ENCODE results near the gene PPP3CA. TPM values are rescaled to one million over a fixed set of nuclear protein-coding genes. Genes with fewer than 3 reads are reported as not detected.

Gene PPP3CA
- total and polyA plus RNA-seq, 3 experiments from 2014 or later: 6.9 to 30.7 (median 30.0) TPM

GRCh38 chr4:101307899-101308298 is 39.4 kb downstream of the PPP3CA start:
- Mint-ChIP-seq H3K36me3 (peaks cover 0 to 1% (median 0%) of the 10 kb centered on the region in 3 donors), H3K4me1 (peaks cover 58 to 87% (median 82%) of the 10 kb centered on the region in 3 donors), H3K27me3 (no peaks in the 10 kb centered on the region), H3K27ac (no peak overlapping the region), H3K4me3 (peak overlapping the region in 1 of 7 donors; percentile 1), H3K9me3 (no peaks in the 10 kb centered on the region)
- CTCF ChIA-PET: no interaction called here
- Histone ChIP-seq H3K4me3 (ENCODE audit: low read length) (no peak overlapping the region), H3K9me3 (ENCODE audit: low read length) (no peaks in the 10 kb centered on the region), H3K4me1 (ENCODE audit: insufficient read depth, low read length) (peaks cover 13% of the 10 kb centered on the region), H3K27ac (ENCODE audit: low read depth, low read length) (no peak overlapping the region), H3K27me3 (ENCODE audit: insufficient read depth, low read length, poor library complexity, severe bottlenecking) (no peaks in the 10 kb centered on the region), H3K36me3 (ENCODE audit: insufficient read depth, low read length) (no peaks in the 10 kb centered on the region)
- no peak for DNase-seq
- POLR2A ChIA-PET: no interaction called here

GRCh38 chr4:101306764-101307615 is 40.3 kb downstream of the PPP3CA start:
- H3K4me3 Mint-ChIP-seq: peak overlapping the region in 5 of 7 donors; percentile 49 to 79 (median 66)
- H3K36me3 Mint-ChIP-seq: peaks cover 0 to 1% (median 0%) of the 10 kb centered on the region in 3 donors
- ChIA-PET CTCF (interaction anchor here (1.7 kb wide), 1 partner anchor 21 kb away, joined by 3 read pairs; no protein-coding TSS in a partner anchor), POLR2A (no interaction called here)
- H3K27me3 ChIP-seq (ENCODE audit: insufficient read depth, low read length, poor library complexity, severe bottlenecking): no peaks in the 10 kb centered on the region
- no peaks in the 10 kb centered on the region for H3K9me3 Mint-ChIP-seq
- no peak overlapping the region for H3K4me3 ChIP-seq (ENCODE audit: low read length)
- no peaks in the 10 kb centered on the region for H3K36me3 ChIP-seq (ENCODE audit: insufficient read depth, low read length)
- DNase-seq: no peak
- H3K27ac ChIP-seq (ENCODE audit: low read depth, low read length): no peak overlapping the region
- H3K27me3 Mint-ChIP-seq: no peaks in the 10 kb centered on the region
- H3K4me1 Mint-ChIP-seq: peaks cover 59 to 91% (median 81%) of the 10 kb centered on the region in 3 donors
- H3K4me1 ChIP-seq (ENCODE audit: insufficient read depth, low read length): peaks cover 13% of the 10 kb centered on the region
- no peaks in the 10 kb centered on the region for H3K9me3 ChIP-seq (ENCODE audit: low read length)
- peak overlapping the region in 2 of 8 donors; percentile 66 to 68 for H3K27ac Mint-ChIP-seq

- DNase-seq: no peak
- Histone ChIP-seq H3K27me3 (ENCODE audit: insufficient read depth, low read length, poor library complexity, severe bottlenecking) (no peaks in the 10 kb centered on the region), H3K9me3 (ENCODE audit: low read length) (no peaks in the 10 kb centered on the region), H3K36me3 (ENCODE audit: insufficient read depth, low read length) (no peaks in the 10 kb centered on the region), H3K27ac (ENCODE audit: low read depth, low read length) (no peak overlapping the region), H3K4me3 (ENCODE audit: low read length) (no peak overlapping the region), H3K4me1 (ENCODE audit: insufficient read depth, low read length) (peaks cover 13% of the 10 kb centered on the region)
- ChIA-PET CTCF (interaction anchor here (1.7 kb wide), 1 partner anchor 21 kb away, joined by 3 read pairs; no protein-coding TSS in a partner anchor), POLR2A (no interaction called here)
- Mint-ChIP-seq H3K4me1 (peaks cover 54 to 85% (median 75%) of the 10 kb centered on the region in 3 donors), H3K4me3 (peak overlapping the region in 6 of 7 donors; percentile 10 to 79 (median 64)), H3K27me3 (no peaks in the 10 kb centered on the region), H3K36me3 (peaks cover 0 to 1% (median 0%) of the 10 kb centered on the region in 3 donors), H3K9me3 (no peaks in the 10 kb centered on the region), H3K27ac (peak overlapping the region in 5 of 8 donors; percentile 46 to 83 (median 68))
These were observed 41.1 kb downstream of the PPP3CA start for GRCh38 chr4:101306225-101306624.

GRCh38 chr4:101304916-101305315 is 42.4 kb downstream of the PPP3CA start:
- ChIA-PET CTCF (no interaction called here), POLR2A (no interaction called here)
- Histone ChIP-seq H3K4me1 (ENCODE audit: insufficient read depth, low read length) (peaks cover 13% of the 10 kb centered on the region), H3K27me3 (ENCODE audit: insufficient read depth, low read length, poor library complexity, severe bottlenecking) (no peaks in the 10 kb centered on the region), H3K9me3 (ENCODE audit: low read length) (no peaks in the 10 kb centered on the region), H3K36me3 (ENCODE audit: insufficient read depth, low read length) (no peaks in the 10 kb centered on the region), H3K27ac (ENCODE audit: low read depth, low read length) (no peak overlapping the region), H3K4me3 (ENCODE audit: low read length) (no peak overlapping the region)
- no peaks in the 10 kb centered on the region for H3K27me3 Mint-ChIP-seq
- H3K36me3 Mint-ChIP-seq: no peaks in the 10 kb centered on the region
- peaks cover 54 to 86% (median 75%) of the 10 kb centered on the region in 3 donors for H3K4me1 Mint-ChIP-seq
- DNase-seq: no peak
- no peak overlapping the region for H3K27ac Mint-ChIP-seq
- peak overlapping the region in 2 of 7 donors; percentile 23 to 24 for H3K4me3 Mint-ChIP-seq
- H3K9me3 Mint-ChIP-seq: no peaks in the 10 kb centered on the region

GRCh38 chr4:101299899-101300540 is 47.3 kb downstream of the PPP3CA start:
- H3K4me3 Mint-ChIP-seq: peak overlapping the region in 3 of 7 donors; percentile 8 to 34 (median 8)
- H3K36me3 ChIP-seq (ENCODE audit: insufficient read depth, low read length): no peaks in the 10 kb centered on the region
- no peaks in the 10 kb centered on the region for H3K9me3 Mint-ChIP-seq
- no peaks in the 10 kb centered on the region for H3K4me1 ChIP-seq (ENCODE audit: insufficient read depth, low read length)
- H3K27me3 ChIP-seq (ENCODE audit: insufficient read depth, low read length, poor library complexity, severe bottlenecking): no peaks in the 10 kb centered on the region
- no peak for DNase-seq
- CTCF ChIA-PET: no interaction called here
- peak overlapping the region in 3 of 8 donors; percentile 35 to 47 (median 43) for H3K27ac Mint-ChIP-seq
- peaks cover 33 to 73% (median 55%) of the 10 kb centered on the region in 3 donors for H3K4me1 Mint-ChIP-seq
- no peaks in the 10 kb centered on the region for H3K27me3 Mint-ChIP-seq
- H3K4me3 ChIP-seq (ENCODE audit: low read length): no peak overlapping the region
- peaks cover 0 to 3% (median 0%) of the 10 kb centered on the region in 3 donors for H3K36me3 Mint-ChIP-seq
- no peaks in the 10 kb centered on the region for H3K9me3 ChIP-seq (ENCODE audit: low read length)
- no peak overlapping the region for H3K27ac ChIP-seq (ENCODE audit: low read depth, low read length)
- POLR2A ChIA-PET: no interaction called here

GRCh38 chr4:101299021-101299420 is 48.3 kb downstream of the PPP3CA start:
- no peaks in the 10 kb centered on the region for H3K9me3 Mint-ChIP-seq
- no peak for DNase-seq
- no peaks in the 10 kb centered on the region for H3K27me3 ChIP-seq (ENCODE audit: insufficient read depth, low read length, poor library complexity, severe bottlenecking)
- no peak overlapping the region for H3K4me3 ChIP-seq (ENCODE audit: low read length)
- no peaks in the 10 kb centered on the region for H3K4me1 ChIP-seq (ENCODE audit: insufficient read depth, low read length)
- CTCF ChIA-PET: no interaction called here
- POLR2A ChIA-PET: no interaction called here
- no peak overlapping the region for H3K4me3 Mint-ChIP-seq
- H3K27ac ChIP-seq (ENCODE audit: low read depth, low read length): no peak overlapping the region
- no peaks in the 10 kb centered on the region for H3K9me3 ChIP-seq (ENCODE audit: low read length)
- H3K36me3 ChIP-seq (ENCODE audit: insufficient read depth, low read length): no peaks in the 10 kb centered on the region
- no peaks in the 10 kb centered on the region for H3K27me3 Mint-ChIP-seq
- peaks cover 32 to 72% (median 55%) of the 10 kb centered on the region in 3 donors for H3K4me1 Mint-ChIP-seq
- H3K27ac Mint-ChIP-seq: no peak overlapping the region
- peaks cover 0 to 3% (median 0%) of the 10 kb centered on the region in 3 donors for H3K36me3 Mint-ChIP-seq

- CTCF ChIA-PET: interaction anchor here (0.8 kb wide), 1 partner anchor 40 kb away, joined by 5 read pairs; no protein-coding TSS in a partner anchor
- Histone ChIP-seq H3K27me3 (ENCODE audit: insufficient read depth, low read length, poor library complexity, severe bottlenecking) (no peaks in the 10 kb centered on the region), H3K27ac (ENCODE audit: low read depth, low read length) (no peak overlapping the region), H3K36me3 (ENCODE audit: insufficient read depth, low read length) (no peaks in the 10 kb centered on the region), H3K4me1 (ENCODE audit: insufficient read depth, low read length) (no peaks in the 10 kb centered on the region), H3K9me3 (ENCODE audit: low read length) (no peaks in the 10 kb centered on the region), H3K4me3 (ENCODE audit: low read length) (no peak overlapping the region)
- no peak for DNase-seq
- Mint-ChIP-seq H3K36me3 (peaks cover 0 to 3% (median 0%) of the 10 kb centered on the region in 3 donors), H3K4me1 (peaks cover 40 to 77% (median 68%) of the 10 kb centered on the region in 3 donors), H3K27me3 (peaks cover 0 to 1% of the 10 kb centered on the region in 2 donors), H3K9me3 (no peaks in the 10 kb centered on the region), H3K27ac (no peak overlapping the region), H3K4me3 (no peak overlapping the region)
- POLR2A ChIA-PET: no interaction called here
These were observed 51.6 kb downstream of the PPP3CA start for GRCh38 chr4:101295691-101296090.

GRCh38 chr4:101294597-101294996 is 52.7 kb downstream of the PPP3CA start:
- POLR2A ChIA-PET: no interaction called here
- H3K36me3 Mint-ChIP-seq: peaks cover 0 to 3% (median 0%) of the 10 kb centered on the region in 3 donors
- no peaks in the 10 kb centered on the region for H3K9me3 Mint-ChIP-seq
- H3K27ac ChIP-seq (ENCODE audit: low read depth, low read length): no peak overlapping the region
- H3K27me3 Mint-ChIP-seq: peaks cover 0 to 1% of the 10 kb centered on the region in 2 donors
- H3K9me3 ChIP-seq (ENCODE audit: low read length): no peaks in the 10 kb centered on the region
- CTCF ChIA-PET: interaction anchor here (0.8 kb wide), 1 partner anchor 42 kb away, joined by 5 read pairs; no protein-coding TSS in a partner anchor
- H3K4me1 ChIP-seq (ENCODE audit: insufficient read depth, low read length): no peaks in the 10 kb centered on the region
- no peaks in the 10 kb centered on the region for H3K27me3 ChIP-seq (ENCODE audit: insufficient read depth, low read length, poor library complexity, severe bottlenecking)
- H3K27ac Mint-ChIP-seq: no peak overlapping the region
- peaks cover 44 to 78% (median 70%) of the 10 kb centered on the region in 3 donors for H3K4me1 Mint-ChIP-seq
- H3K36me3 ChIP-seq (ENCODE audit: insufficient read depth, low read length): no peaks in the 10 kb centered on the region
- H3K4me3 Mint-ChIP-seq: peak overlapping the region in 1 of 7 donors; percentile 20
- no peak for DNase-seq
- H3K4me3 ChIP-seq (ENCODE audit: low read length): no peak overlapping the region
